ENCODE results near the gene ARHGDIA. TPM values are rescaled to one million over a fixed set of nuclear protein-coding genes. Genes with fewer than 3 reads are reported as not detected.

ARHGDIA gene
- total RNA-seq, 1 donor from 2014 or later: 396 TPM

GRCh38 chr17:81911969-81912368 is 40.8 kb upstream of the ARHGDIA start:
- intact Hi-C loops (cut with micrococcal nuclease): loop anchor here (1.0 kb wide), 2 partner anchors 14 to 21 kb away; partner anchors contain the start of genes ALYREF and ANAPC11

GRCh38 chr17:81911277-81911961 is 40.3 kb upstream of the ARHGDIA start, which contains the start of gene PCYT2:
PCYT2 (minus strand) TSS chr17:81911399; CDS start chr17:81911355, 44 bp downstream.
- peaks cover 57% of the 10 kb centered on the region for H3K36me3 Mint-ChIP-seq (ENCODE audit: low read depth)
- ChIA-PET CTCF (no interaction called here), POLR2A (no interaction called here)
- peak within 1 kb of the TSS; percentile 85 for H3K4me3 Mint-ChIP-seq
- intact Hi-C loops (cut with micrococcal nuclease): loop anchor here (1.0 kb wide), 2 partner anchors 15 to 20 kb away; partner anchors contain the start of genes ALYREF and ANAPC11
- H3K27ac Mint-ChIP-seq: peak within 1 kb of the TSS; percentile 65
- TF ChIP-seq CTCF (IDR thresholded peaks at IDR 0.05): no peak
- DNase-seq (peak; percentile 84), ATAC-seq (ENCODE audit: low read depth) (peak; percentile 95)
- no peaks in the 10 kb centered on the region for H3K27me3 Mint-ChIP-seq
- H3K4me1 Mint-ChIP-seq: peaks cover 15% of the 10 kb centered on the region
- H3K9me3 Mint-ChIP-seq: no peaks in the 10 kb centered on the region

More at GRCh38 chr17:81911969-81912368, 40.8 kb upstream of the ARHGDIA start:
- ATAC-seq (ENCODE audit: low read depth) (no peak), DNase-seq (no peak)
- ChIA-PET POLR2A (interaction anchor here (0.7 kb wide), 1 partner anchor 15 kb away, joined by 3 read pairs; no protein-coding TSS in a partner anchor), CTCF (no interaction called here)
- Mint-ChIP-seq H3K4me3 (peak overlapping the region; percentile 58), H3K27me3 (no peaks in the 10 kb centered on the region), H3K36me3 (ENCODE audit: low read depth) (peaks cover 55% of the 10 kb centered on the region), H3K27ac (peak overlapping the region; percentile 65), H3K9me3 (no peaks in the 10 kb centered on the region), H3K4me1 (peaks cover 18% of the 10 kb centered on the region)
- no peak for TF ChIP-seq CTCF (IDR thresholded peaks at IDR 0.05)

- DNase-seq: no peak
- no peak overlapping the region for H3K27ac Mint-ChIP-seq
Observed at GRCh38 chr17:81910840-81911276, 39.7 kb upstream of the ARHGDIA start.

GRCh38 chr17:81909966-81910839 is 39.1 kb upstream of the ARHGDIA start:
- no peak for TF ChIP-seq CTCF (IDR thresholded peaks at IDR 0.05)
- ChIA-PET CTCF (no interaction called here), POLR2A (interaction anchor here (1.9 kb wide), 1 partner anchor 18 kb away, joined by 6 read pairs; the partner anchor contains the start of gene ANAPC11)
- DNase-seq (no peak), ATAC-seq (ENCODE audit: low read depth) (no peak)
- Mint-ChIP-seq H3K9me3 (no peaks in the 10 kb centered on the region), H3K4me1 (peaks cover 9% of the 10 kb centered on the region), H3K36me3 (ENCODE audit: low read depth) (peaks cover 47% of the 10 kb centered on the region), H3K27ac (no peak overlapping the region), H3K27me3 (no peaks in the 10 kb centered on the region), H3K4me3 (peak overlapping the region; percentile 85)
- intact Hi-C loops (cut with micrococcal nuclease): no loop called here

More at GRCh38 chr17:81910840-81911276, 39.7 kb upstream of the ARHGDIA start:
- H3K9me3 Mint-ChIP-seq: no peaks in the 10 kb centered on the region
- intact Hi-C loops (cut with micrococcal nuclease): loop anchor here (1.0 kb wide), 2 partner anchors 15 to 20 kb away; partner anchors contain the start of genes ALYREF and ANAPC11
- no peak for ATAC-seq (ENCODE audit: low read depth)
- POLR2A ChIA-PET: interaction anchor here (1.9 kb wide), 1 partner anchor 19 kb away, joined by 6 read pairs; the partner anchor contains the start of gene ANAPC11
- H3K4me1 Mint-ChIP-seq: peaks cover 11% of the 10 kb centered on the region
- CTCF ChIA-PET: no interaction called here
- peaks cover 54% of the 10 kb centered on the region for H3K36me3 Mint-ChIP-seq (ENCODE audit: low read depth)
- no peak for TF ChIP-seq CTCF (IDR thresholded peaks at IDR 0.05)
- H3K27me3 Mint-ChIP-seq: no peaks in the 10 kb centered on the region
- H3K4me3 Mint-ChIP-seq: peak overlapping the region; percentile 85

All from activated B cell treated with CpG ODN at 0.5 μM for 24 hours (primary cell).